Measurements from ENCODE around the gene SFTPB.

GRCh38 chr2:85711578-85712060 lies 43.6 kb upstream of the SFTPB start:
- TF ChIP-seq CTCF (IDR thresholded peaks at IDR 0.05) (no peak), EZH2 (IDR thresholded peaks at IDR 0.05) (no peak), EZH2phosphoT487 (IDR thresholded peaks at IDR 0.05) (no peak)
